Breast epithelium (tissue), 4 donors: Measurements from ENCODE around the gene PSMC2. TPM values are rescaled to one million over a fixed set of nuclear protein-coding genes. Genes with fewer than 3 reads are reported as not detected.
"Not testable (repeated sequence)": the region's sequence is repeated elsewhere in the genome, so short reads cannot be mapped to it uniquely, and the experiment has no call there.

Experiments used
- DNase-seq, 2 donors: peaks; one replicate each; pipeline ENCODE4 v3.0.0-alpha.2; 2019; ENCODE audit warnings: low spot score in 2 of 2
- H3K27ac ChIP-seq, 2 donors: fragments of 200-600 bp; sonication (generic) in 1 of 2; one replicate each; pipeline ENCODE4 v1.5.1; 2016 to 2019; ENCODE audit warnings: mild to moderate bottlenecking in 1 of 2
- H3K27me3 ChIP-seq, 2 donors: fragments of 200-600 bp; sonication (generic) in 1 of 2; one replicate each; pipeline versions ENCODE4 v1.5.1 to v1.6.0; 2017 to 2019; ENCODE audit warnings: control low read depth in 1 of 2, mild to moderate bottlenecking in 1 of 2
- H3K36me3 ChIP-seq: fragments of 200-600 bp; one replicate; pipeline ENCODE4 v1.5.1; 2019
- H3K4me1 ChIP-seq, 2 donors: fragments of 200-600 bp; sonication (generic); one replicate each; pipeline ENCODE4 v1.5.1; 2016 to 2019; ENCODE audit warnings: control low read depth in 1 of 2
- H3K4me3 ChIP-seq, 3 donors: fragments of 200-600 bp; sonication (generic); 1 replicate in 2 of 3; 2 replicates in 1 of 3; pipeline ENCODE4 v1.5.1; 2016 to 2019; ENCODE audit warnings: mild to moderate bottlenecking in 3 of 3, moderate library complexity in 2 of 3
- H3K9me3 ChIP-seq, 2 donors: fragments of 200-600 bp; sonication (generic) in 1 of 2; one replicate each; pipeline ENCODE4 v1.5.1; 2016 to 2019; ENCODE audit warnings: control low read depth in 1 of 2
- CTCF ChIP-seq, 3 donors: fragments of 450-650 bp; IDR thresholded peaks; one replicate each; pipeline ENCODE4 v1.5.1; 2016 to 2017; ENCODE audit warnings: antibody characterized with exemption in 3 of 3, mild to moderate bottlenecking in 3 of 3, moderate library complexity in 3 of 3
- POLR2A ChIP-seq: fragments of 450-650 bp; IDR thresholded peaks from one replicate; pipeline ENCODE4 v1.6.1; 2016; ENCODE audit warnings: antibody characterized with exemption, mild to moderate bottlenecking, moderate library complexity
- POLR2AphosphoS5 ChIP-seq, 3 donors: sonication (generic); formaldehyde crosslinking; IDR thresholded peaks; one replicate each; pipeline ENCODE4 v1.6.1; 2017; ENCODE audit warnings: antibody characterized with exemption in 3 of 3
- intact Hi-C: fragments of 100-400 bp; cut with DNase I; formaldehyde crosslinking; loops from one replicate; pipeline ENCODE4 v1.15.1; 2023; ENCODE audit warnings: low total_unique reads
- total RNA-seq, 3 donors: library from RNA; depleted of rRNA; stranded (reverse); fragments of >200 nt; gene quantifications; one replicate each; pipeline ENCODE4 v1.1.0, GENCODE V29; 2016

Gene PSMC2
- total RNA-seq, 3 donors from 2014 or later = 87.5 to 114 (median 93.7) TPM

GRCh38 chr7:103395071-103395470 is 47.6 kb downstream of the PSMC2 start:
- TF ChIP-seq POLR2AphosphoS5 (IDR thresholded peaks at IDR 0.05) (no peak), CTCF (IDR thresholded peaks at IDR 0.05) (no peak), POLR2A (no peak)
- intact Hi-C loops = no loop called here
- H3K4me1 ChIP-seq = no peaks in the 10 kb centered on the region
- no peak overlapping the region for H3K4me3 ChIP-seq
- no peaks in the 10 kb centered on the region for H3K9me3 ChIP-seq
- H3K27me3 ChIP-seq = no peaks in the 10 kb centered on the region
- H3K27ac ChIP-seq = no peak overlapping the region
- DNase-seq = no peak
- no peaks in the 10 kb centered on the region for H3K36me3 ChIP-seq

DNA sequence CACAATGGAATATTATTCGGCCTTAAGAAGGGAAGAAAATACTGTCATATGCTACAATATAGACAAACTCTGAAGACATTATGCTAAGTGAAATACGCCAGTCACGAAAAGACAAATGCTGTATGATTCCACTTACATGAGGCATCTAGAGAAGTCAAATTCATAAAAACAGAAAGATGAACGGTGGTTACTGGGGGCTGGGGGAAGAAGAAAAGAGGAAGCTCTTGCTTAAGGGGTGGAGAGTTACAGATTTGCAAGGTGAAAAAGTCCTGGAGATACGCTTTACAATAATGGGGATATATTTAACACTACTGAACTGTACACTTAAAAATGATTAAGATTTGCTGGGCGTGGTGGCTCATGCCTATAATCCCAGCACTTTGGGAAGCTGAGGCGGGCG is 49.0 kb downstream of the PSMC2 start:
- no peaks in the 10 kb centered on the region for H3K4me1 ChIP-seq
- peaks cover 0 to 4% of the 10 kb centered on the region in 2 donors for H3K9me3 ChIP-seq
- H3K4me3 ChIP-seq = no peak overlapping the region
- no peaks in the 10 kb centered on the region for H3K27me3 ChIP-seq
- no peak overlapping the region for H3K27ac ChIP-seq
- H3K36me3 ChIP-seq = no peaks in the 10 kb centered on the region
- intact Hi-C loops = no loop called here
- DNase-seq = no peak
- TF ChIP-seq CTCF (IDR thresholded peaks at IDR 0.05) (no peak), POLR2A (no peak), POLR2AphosphoS5 (IDR thresholded peaks at IDR 0.05) (no peak)

- intact Hi-C loops = no loop called here
- peaks cover 0 to 4% of the 10 kb centered on the region in 2 donors for H3K9me3 ChIP-seq
- no peaks in the 10 kb centered on the region for H3K27me3 ChIP-seq
- no peak overlapping the region for H3K4me3 ChIP-seq
- TF ChIP-seq CTCF (IDR thresholded peaks at IDR 0.05) (no peak), POLR2AphosphoS5 (IDR thresholded peaks at IDR 0.05) (no peak), POLR2A (no peak)
- no peaks in the 10 kb centered on the region for H3K36me3 ChIP-seq
- no peaks in the 10 kb centered on the region for H3K4me1 ChIP-seq
- H3K27ac ChIP-seq = no peak overlapping the region
- no peak for DNase-seq
These were observed 51.2 kb downstream of the PSMC2 start for GRCh38 chr7:103398483-103399127.

GRCh38 chr7:103399687-103400086 is 52.2 kb downstream of the PSMC2 start:
- H3K9me3 ChIP-seq, intact Hi-C loops, DNase-seq, H3K36me3 ChIP-seq, H3K4me3 ChIP-seq, H3K4me1 ChIP-seq, H3K27ac ChIP-seq, H3K27me3 ChIP-seq: not testable (repeated sequence)

DNA sequence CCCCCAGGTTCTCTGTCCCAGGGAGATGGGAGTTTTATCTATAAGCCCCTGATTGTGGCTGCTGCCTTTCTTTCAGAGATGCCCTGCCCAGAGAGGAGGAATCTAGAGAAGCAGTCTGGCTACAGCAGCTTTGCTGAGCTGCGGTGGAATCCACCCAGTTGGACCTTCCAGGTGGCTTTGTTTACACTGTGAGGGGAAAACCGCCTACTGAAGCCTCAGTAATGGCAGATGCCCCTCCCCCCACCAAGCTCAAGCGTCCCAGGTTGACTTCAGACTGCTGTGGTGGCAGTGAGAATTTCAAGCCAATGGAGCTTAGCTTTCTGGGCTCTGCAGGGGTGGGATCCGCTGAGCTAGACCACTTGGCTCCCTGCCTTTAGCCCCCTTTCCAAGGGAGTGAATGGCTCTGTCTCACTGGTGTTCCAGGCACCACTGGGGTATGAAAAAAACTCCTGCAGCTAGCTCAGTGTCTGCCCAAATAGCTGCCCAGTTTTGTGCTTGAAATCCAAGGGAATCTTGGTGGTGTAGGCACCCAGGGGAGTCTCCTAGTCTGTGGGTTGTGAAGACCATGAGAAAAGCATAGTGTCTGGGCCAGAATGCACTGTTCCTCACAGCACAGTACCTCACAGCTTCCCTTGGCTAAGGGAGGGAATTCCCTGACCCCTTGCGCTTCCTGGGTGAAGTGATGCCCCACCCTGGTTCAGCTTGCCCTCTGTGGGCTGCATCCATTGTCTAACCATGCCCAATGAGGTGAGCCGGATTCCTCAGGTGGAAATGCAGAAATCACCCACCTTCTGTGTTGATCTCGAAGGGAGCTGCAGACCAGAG is 58.6 kb downstream of the PSMC2 start:
- H3K27me3 ChIP-seq, H3K36me3 ChIP-seq, H3K4me1 ChIP-seq, H3K9me3 ChIP-seq, H3K27ac ChIP-seq, H3K4me3 ChIP-seq, DNase-seq, intact Hi-C loops: not testable (repeated sequence)

DNA sequence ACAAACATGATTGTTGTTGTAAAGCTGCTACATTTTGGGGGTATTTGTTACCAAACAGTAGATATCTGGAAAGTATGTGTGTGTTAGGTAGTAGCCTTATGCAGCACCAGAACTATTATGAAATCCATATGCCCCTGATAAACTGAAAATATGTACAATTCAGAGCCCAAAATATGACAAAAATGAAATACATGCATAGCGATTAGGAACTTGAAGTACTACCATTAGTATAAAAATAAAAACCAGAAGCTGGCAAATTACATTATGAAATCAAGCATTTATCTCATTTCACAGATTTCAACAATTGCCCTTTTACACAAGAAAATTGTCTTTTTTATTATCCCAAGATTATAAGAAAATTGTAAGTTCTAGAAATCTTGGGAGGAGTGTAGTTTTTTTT is 64.7 kb downstream of the PSMC2 start:
- intact Hi-C loops = no loop called here
- Histone ChIP-seq H3K4me3 (no peak overlapping the region), H3K27ac (no peak overlapping the region), H3K27me3 (no peaks in the 10 kb centered on the region), H3K4me1 (no peaks in the 10 kb centered on the region), H3K36me3 (no peaks in the 10 kb centered on the region), H3K9me3 (no peaks in the 10 kb centered on the region)
- no peak for TF ChIP-seq POLR2A
- DNase-seq = no peak
